NB4 (cell line): ENCODE measurements around the gene LMO7.

Source experiments
- MYC ChIP-seq: IDR thresholded peaks from 2 replicates; pipeline ENCODE4 v1.6.1; 2011; ENCODE audit warnings: low read depth, low read length
- POLR2A ChIP-seq: IDR thresholded peaks from 2 replicates; pipeline ENCODE4 v1.6.1; 2011; ENCODE audit warnings: mild to moderate bottlenecking; ENCODE audit not compliant: insufficient read length; ENCODE audit errors: extremely low read depth
- TF ChIP-seq, protein P1 (sequence below): IDR thresholded peaks from one replicate; pipeline ENCODE4 v1.5.1; 2012; ENCODE audit warnings: low read depth, low read length

DNA sequence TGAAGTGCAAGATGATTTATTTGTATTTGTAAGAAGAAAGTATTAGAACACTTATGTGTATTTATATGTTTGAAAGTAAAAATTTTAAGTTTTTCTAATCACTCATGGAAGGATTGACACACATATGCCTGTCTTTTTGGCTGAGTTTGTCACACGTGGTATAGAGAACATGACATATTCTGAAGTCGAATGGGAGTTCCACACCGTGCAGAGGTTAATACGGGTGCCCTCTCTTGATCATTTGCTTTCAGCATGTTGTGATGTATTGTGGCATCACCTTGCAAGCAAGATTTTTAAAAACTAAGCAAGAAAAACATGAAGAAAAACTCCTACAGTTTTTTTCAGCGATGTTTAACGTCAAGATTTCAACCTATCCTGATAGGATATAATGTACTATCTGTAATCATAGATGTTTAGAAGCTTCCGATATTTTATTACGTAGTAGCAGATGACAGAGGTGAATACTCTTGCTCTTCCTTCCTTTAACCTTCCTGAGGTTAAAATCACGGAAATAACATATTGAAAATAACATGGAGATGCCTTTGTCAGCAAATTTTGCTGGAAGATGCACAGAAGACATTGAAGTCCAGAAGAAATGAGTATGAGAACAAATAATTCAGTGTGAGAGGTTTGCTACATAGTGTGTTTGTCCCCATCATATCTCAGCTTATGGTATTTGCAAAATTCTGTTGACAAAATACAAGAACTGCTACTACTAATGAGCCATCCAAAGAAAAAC, 231.4 kb downstream of the LMO7 start:
- TF ChIP-seq, protein P1, sequence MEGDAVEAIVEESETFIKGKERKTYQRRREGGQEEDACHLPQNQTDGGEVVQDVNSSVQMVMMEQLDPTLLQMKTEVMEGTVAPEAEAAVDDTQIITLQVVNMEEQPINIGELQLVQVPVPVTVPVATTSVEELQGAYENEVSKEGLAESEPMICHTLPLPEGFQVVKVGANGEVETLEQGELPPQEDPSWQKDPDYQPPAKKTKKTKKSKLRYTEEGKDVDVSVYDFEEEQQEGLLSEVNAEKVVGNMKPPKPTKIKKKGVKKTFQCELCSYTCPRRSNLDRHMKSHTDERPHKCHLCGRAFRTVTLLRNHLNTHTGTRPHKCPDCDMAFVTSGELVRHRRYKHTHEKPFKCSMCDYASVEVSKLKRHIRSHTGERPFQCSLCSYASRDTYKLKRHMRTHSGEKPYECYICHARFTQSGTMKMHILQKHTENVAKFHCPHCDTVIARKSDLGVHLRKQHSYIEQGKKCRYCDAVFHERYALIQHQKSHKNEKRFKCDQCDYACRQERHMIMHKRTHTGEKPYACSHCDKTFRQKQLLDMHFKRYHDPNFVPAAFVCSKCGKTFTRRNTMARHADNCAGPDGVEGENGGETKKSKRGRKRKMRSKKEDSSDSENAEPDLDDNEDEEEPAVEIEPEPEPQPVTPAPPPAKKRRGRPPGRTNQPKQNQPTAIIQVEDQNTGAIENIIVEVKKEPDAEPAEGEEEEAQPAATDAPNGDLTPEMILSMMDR: no peak
- TF ChIP-seq MYC (no peak), POLR2A (no peak)
